ENCODE measurements around the gene KRT10. TPM values are rescaled to one million over a fixed set of nuclear protein-coding genes. Genes with fewer than 3 reads are reported as not detected.

Gene KRT10
- total RNA-seq, 1 experiment from 2014 or later: 62.3 TPM

- TF ChIP-seq, protein P1, sequence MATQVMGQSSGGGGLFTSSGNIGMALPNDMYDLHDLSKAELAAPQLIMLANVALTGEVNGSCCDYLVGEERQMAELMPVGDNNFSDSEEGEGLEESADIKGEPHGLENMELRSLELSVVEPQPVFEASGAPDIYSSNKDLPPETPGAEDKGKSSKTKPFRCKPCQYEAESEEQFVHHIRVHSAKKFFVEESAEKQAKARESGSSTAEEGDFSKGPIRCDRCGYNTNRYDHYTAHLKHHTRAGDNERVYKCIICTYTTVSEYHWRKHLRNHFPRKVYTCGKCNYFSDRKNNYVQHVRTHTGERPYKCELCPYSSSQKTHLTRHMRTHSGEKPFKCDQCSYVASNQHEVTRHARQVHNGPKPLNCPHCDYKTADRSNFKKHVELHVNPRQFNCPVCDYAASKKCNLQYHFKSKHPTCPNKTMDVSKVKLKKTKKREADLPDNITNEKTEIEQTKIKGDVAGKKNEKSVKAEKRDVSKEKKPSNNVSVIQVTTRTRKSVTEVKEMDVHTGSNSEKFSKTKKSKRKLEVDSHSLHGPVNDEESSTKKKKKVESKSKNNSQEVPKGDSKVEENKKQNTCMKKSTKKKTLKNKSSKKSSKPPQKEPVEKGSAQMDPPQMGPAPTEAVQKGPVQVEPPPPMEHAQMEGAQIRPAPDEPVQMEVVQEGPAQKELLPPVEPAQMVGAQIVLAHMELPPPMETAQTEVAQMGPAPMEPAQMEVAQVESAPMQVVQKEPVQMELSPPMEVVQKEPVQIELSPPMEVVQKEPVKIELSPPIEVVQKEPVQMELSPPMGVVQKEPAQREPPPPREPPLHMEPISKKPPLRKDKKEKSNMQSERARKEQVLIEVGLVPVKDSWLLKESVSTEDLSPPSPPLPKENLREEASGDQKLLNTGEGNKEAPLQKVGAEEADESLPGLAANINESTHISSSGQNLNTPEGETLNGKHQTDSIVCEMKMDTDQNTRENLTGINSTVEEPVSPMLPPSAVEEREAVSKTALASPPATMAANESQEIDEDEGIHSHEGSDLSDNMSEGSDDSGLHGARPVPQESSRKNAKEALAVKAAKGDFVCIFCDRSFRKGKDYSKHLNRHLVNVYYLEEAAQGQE (IDR thresholded peaks at IDR 0.05; ENCODE audit: low read depth): no peak
- TF ChIP-seq CBX3 (IDR thresholded peaks at IDR 0.05; ENCODE audit: low read depth): no peak
- TF ChIP-seq SRF (IDR thresholded peaks at IDR 0.05; ENCODE audit: low read depth): no peak
- TF ChIP-seq ZNF274 (IDR thresholded peaks at IDR 0.05; ENCODE audit: low read depth, low read length): no peak
- no peak for TF ChIP-seq POLR2AphosphoS5 (IDR thresholded peaks at IDR 0.05; ENCODE audit: low read depth, low read length)
- no peak for TF ChIP-seq RAD21 (IDR thresholded peaks at IDR 0.05; ENCODE audit: low read depth)
- no peak for TF ChIP-seq EGR1 (IDR thresholded peaks at IDR 0.05; ENCODE audit: low read depth)
- TF ChIP-seq ELF1 (IDR thresholded peaks at IDR 0.05; ENCODE audit: borderline replicate concordance, low read depth): no peak
- TF ChIP-seq JUND (IDR thresholded peaks at IDR 0.05): no peak
- no peak for TF ChIP-seq SIN3A (IDR thresholded peaks at IDR 0.05; ENCODE audit: low read depth)
- no peak for TF ChIP-seq ZBTB33 (IDR thresholded peaks at IDR 0.05; ENCODE audit: extremely low read depth, insufficient replicate concordance, low read length)
These were observed 45.0 kb downstream of the KRT10 start (continued) for GRCh38 chr17:40777459-40777858.

GRCh38 chr17:40775945-40776344 is 46.5 kb downstream of the KRT10 start:
- no peaks in the 10 kb centered on the region for H3K4me1 ChIP-seq (ENCODE audit: control insufficient read depth in 1 of 2, insufficient read depth in 2 of 2, low read length in 2 of 2)
- no peak overlapping the region for H3K27ac ChIP-seq (ENCODE audit: low read depth, low read length)
- H3K79me2 ChIP-seq (ENCODE audit: insufficient read depth, low read length): no peaks in the 10 kb centered on the region
- POLR2A ChIA-PET: no interaction called here
- H3K4me2 ChIP-seq (ENCODE audit: low read length): no peak overlapping the region
- H3K36me3 ChIP-seq (ENCODE audit: control insufficient read depth in 1 of 2, insufficient read depth in 2 of 2, low read length in 2 of 2): no peaks in the 10 kb centered on the region
- BruUV-seq (replicated peaks): no TSS peak
- H3K9ac ChIP-seq (ENCODE audit: low read length): no peak overlapping the region
- ATAC-seq (no peak), DNase-seq (ENCODE audit: low read depth, low spot score) (no peak)
- RAD21 ChIA-PET (ENCODE audit: low non-redundant PET in 1 of 2, low total read pairs in 2 of 2, uncharacterized antibody in 2 of 2, unreplicated experiment in 2 of 2): no interaction called here
- H3K9me2 ChIP-seq (ENCODE audit: insufficient read depth): no peaks in the 10 kb centered on the region
- intact Hi-C loops (cut with micrococcal nuclease): no loop called here
- H4K20me1 ChIP-seq (ENCODE audit: insufficient read depth): no peaks in the 10 kb centered on the region
- CTCF ChIA-PET: no interaction called here
- H2AFZ ChIP-seq (ENCODE audit: low read depth, low read length, poor library complexity, severe bottlenecking): no peak overlapping the region
- H3K27me3 ChIP-seq (ENCODE audit: insufficient read depth, low read length): no peaks in the 10 kb centered on the region
- no peaks in the 10 kb centered on the region for H3K9me3 ChIP-seq (ENCODE audit: control insufficient read depth in 1 of 2, insufficient read depth in 1 of 2, low read depth in 1 of 2, low read length in 2 of 2)
- no peak overlapping the region for H3K4me3 ChIP-seq (replicated peaks in 1 of 2; ENCODE audit: low read depth in 1 of 2, low read length in 2 of 2)
- TF ChIP-seq EGR1 (IDR thresholded peaks at IDR 0.05; ENCODE audit: low read depth) (no peak), ZFX (IDR thresholded peaks at IDR 0.05) (no peak), CBX3 (IDR thresholded peaks at IDR 0.05; ENCODE audit: low read depth) (no peak), POLR2A (IDR thresholded peaks at IDR 0.05; ENCODE audit: borderline replicate concordance, extremely low read depth, insufficient read depth, insufficient read length) (no peak), YY1 (IDR thresholded peaks at IDR 0.05; ENCODE audit: extremely low read depth, insufficient replicate concordance, low read depth, low read length) (no peak), ZBTB33 (IDR thresholded peaks at IDR 0.05; ENCODE audit: extremely low read depth, insufficient replicate concordance, low read length) (no peak), ELF1 (IDR thresholded peaks at IDR 0.05; ENCODE audit: borderline replicate concordance, low read depth) (no peak), ZNF274 (IDR thresholded peaks at IDR 0.05; ENCODE audit: low read depth, low read length) (no peak), EZH2 (IDR thresholded peaks at IDR 0.05) (no peak), RAD21 (IDR thresholded peaks at IDR 0.05; ENCODE audit: low read depth) (no peak), POLR2AphosphoS5 (IDR thresholded peaks at IDR 0.05; ENCODE audit: low read depth, low read length) (no peak)
- TF ChIP-seq, protein P2, sequence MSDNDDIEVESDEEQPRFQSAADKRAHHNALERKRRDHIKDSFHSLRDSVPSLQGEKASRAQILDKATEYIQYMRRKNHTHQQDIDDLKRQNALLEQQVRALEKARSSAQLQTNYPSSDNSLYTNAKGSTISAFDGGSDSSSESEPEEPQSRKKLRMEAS (IDR thresholded peaks at IDR 0.05): no peak
